Measurements from ENCODE around the gene METTL15. TPM values are rescaled to one million over a fixed set of nuclear protein-coding genes. Genes with fewer than 3 reads are reported as not detected.

Gene METTL15
- total and polyA plus RNA-seq, 2 of the 8 experiments (the other 6 are each of a cell fraction or from before 2014, with no cell fraction given), result 5.4 to 10.5 TPM

DNA sequence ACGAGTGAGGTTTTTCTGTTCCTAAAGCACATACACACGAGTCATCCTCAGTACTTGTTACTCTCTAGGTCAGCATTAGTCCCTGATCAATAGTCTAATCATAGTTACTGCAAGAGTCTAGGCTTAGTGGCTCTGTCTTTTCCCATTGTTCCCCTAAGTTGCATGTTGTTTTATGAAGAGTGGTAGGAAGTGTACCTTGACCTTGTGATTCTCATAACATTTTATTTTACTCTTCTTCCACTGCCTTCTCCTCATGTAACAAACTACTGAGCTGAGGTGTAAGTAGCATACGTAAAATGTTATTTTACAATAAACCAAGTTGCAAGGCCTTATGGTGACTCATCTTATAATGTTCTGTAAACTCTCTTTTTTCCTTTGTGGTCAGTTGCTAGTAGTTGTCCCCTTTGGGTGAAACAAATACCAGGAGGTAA is 15.0 kb downstream of the METTL15 start:
- no peak overlapping the region for H3K23ac ChIP-seq (ENCODE audit: insufficient read length)
- no peak overlapping the region for H3K56ac ChIP-seq (replicated peaks; ENCODE audit: insufficient read length, low read depth, low read length)
- peaks cover 0 to 3% of the 10 kb centered on the region in 2 experiments for H4K20me1 ChIP-seq (replicated peaks in 1 of 2; ENCODE audit: control insufficient read depth in 1 of 2, insufficient read depth in 2 of 2, low read length in 2 of 2)
- FAIRE-seq, result no peak
- H2AFZ ChIP-seq (ENCODE audit: low read length), result no peak overlapping the region
- no peaks in the 10 kb centered on the region for H3K9me3 ChIP-seq (ENCODE audit: insufficient read depth in 2 of 2, low read depth in 1 of 2, low read length in 1 of 2)
- WGBS, 2 experiments (ENCODE audit: extremely low coverage in 1 of 2, insufficient coverage in 1 of 2, insufficient read length in 1 of 2, insufficient replicate concordance in 2 of 2, low coverage in 1 of 2, low lambda C conversion rate in 2 of 2, missing lambda C conversion rate in 1 of 2), result 86% methylated on average over 3 of the region's 3 CpGs; no CpG with 5 or more reads in 1 of the 2 experiments
- H3K4me3 ChIP-seq (ENCODE audit: extremely low read depth in 1 of 4, insufficient read depth in 2 of 4, low read depth in 3 of 4, low read length in 4 of 4), result no peak overlapping the region
- H2BK20ac ChIP-seq (ENCODE audit: low read length), result no peak overlapping the region
- H3K23me2 ChIP-seq (ENCODE audit: low read depth, low read length), result no peaks in the 10 kb centered on the region
- H3K14ac ChIP-seq (ENCODE audit: insufficient read length), result no peak overlapping the region
- H2BK12ac ChIP-seq (ENCODE audit: low read depth, low read length), result no peak overlapping the region
- H3K4ac ChIP-seq (replicated peaks; ENCODE audit: insufficient read length, low read depth, low read length), result no peak overlapping the region
- H2BK5ac ChIP-seq (ENCODE audit: low read depth, low read length), result no peak overlapping the region
- H4K8ac ChIP-seq (ENCODE audit: extremely low read depth, insufficient read depth, low read length), result no peak overlapping the region
- no peaks in the 10 kb centered on the region for H3K79me1 ChIP-seq (ENCODE audit: low read depth, low read length)
- H3K4me1 ChIP-seq (replicated peaks in 1 of 4; ENCODE audit: control insufficient read depth in 3 of 4, insufficient read depth in 4 of 4, low read length in 3 of 4), result no peaks in the 10 kb centered on the region
- no peak overlapping the region for H3K9ac ChIP-seq (replicated peaks in 1 of 4; ENCODE audit: extremely low read depth in 1 of 4, low read depth in 3 of 4, low read length in 3 of 4)
- no peaks in the 10 kb centered on the region for H3K27me3 ChIP-seq (replicated peaks in 1 of 4; ENCODE audit: control insufficient read depth in 3 of 4, extremely low read depth in 1 of 4, insufficient read depth in 3 of 4, low read length in 3 of 4)
- H3K18ac ChIP-seq (ENCODE audit: extremely low read depth, low read length), result no peak overlapping the region
- no peak overlapping the region for H4K5ac ChIP-seq (ENCODE audit: insufficient read length, low read depth, low read length)
- no peak overlapping the region for H2BK15ac ChIP-seq (ENCODE audit: low read length)
- peaks cover 0 to 7% of the 10 kb centered on the region in 2 experiments; a peak in 1 of 4 replicates for H3K79me2 ChIP-seq (ENCODE audit: control insufficient read depth in 1 of 2, insufficient read depth in 2 of 2, low read length in 2 of 2)
- H4K91ac ChIP-seq (replicated peaks; ENCODE audit: insufficient read length, low read length), result no peak overlapping the region
- DNase-seq (ENCODE audit: low read depth in 1 of 2, low spot score in 2 of 2), result no peak
- H3K4me2 ChIP-seq (ENCODE audit: insufficient read depth in 1 of 2, low read depth in 2 of 2, low read length in 2 of 2), result no peak overlapping the region
- no peak overlapping the region for H3K27ac ChIP-seq (ENCODE audit: low read depth, low read length)
- ChIA-PET CTCF (ENCODE audit: partially characterized antibody) (interaction anchor here (1.8 kb wide), 1 partner anchor 11 kb away, joined by 5 read pairs; no protein-coding TSS in a partner anchor), POLR2A (ENCODE audit: partially characterized antibody) (interaction anchor here (1.5 kb wide), 1 partner anchor 14 kb away, joined by 4 read pairs; no protein-coding TSS in a partner anchor)
- no peak overlapping the region for H2AK5ac ChIP-seq (ENCODE audit: low read depth, low read length)
- no peaks in the 10 kb centered on the region; a peak in 1 of 8 replicates for H3K36me3 ChIP-seq (ENCODE audit: control insufficient read depth in 2 of 4, insufficient read depth in 4 of 4, low read length in 3 of 4)
- no peak overlapping the region for H2BK120ac ChIP-seq (replicated peaks; ENCODE audit: low read depth, low read length)
- no peak for TF ChIP-seq BACH1 (IDR thresholded peaks at IDR 0.05; ENCODE audit: low read length)
- no peak for TF ChIP-seq SAP30 (IDR thresholded peaks at IDR 0.05; ENCODE audit: insufficient read depth, insufficient replicate concordance, low read length)
- TF ChIP-seq KDM1A (IDR thresholded peaks at IDR 0.05; ENCODE audit: borderline replicate concordance, low read length), result no peak
- no peak for TF ChIP-seq CREB1 (IDR thresholded peaks at IDR 0.05)
- no peak for TF ChIP-seq RNF2 (IDR thresholded peaks at IDR 0.05; ENCODE audit: borderline replicate concordance, low read depth, low read length, missing control alignments, poor library complexity, severe bottlenecking)
- no peak for TF ChIP-seq POLR2AphosphoS5 (IDR thresholded peaks at IDR 0.05; ENCODE audit: low read depth, low read length)
- no peak for TF ChIP-seq CBX8 (IDR thresholded peaks at IDR 0.05; ENCODE audit: borderline replicate concordance, low read depth, low read length)
- no peak for TF ChIP-seq TAF1 (IDR thresholded peaks at IDR 0.05; ENCODE audit: low read depth, low read length)
- no peak for TF ChIP-seq PHF8 (conservative IDR thresholded peaks at IDR 0.05; ENCODE audit: low read depth, low read length)
- TF ChIP-seq JUND (IDR thresholded peaks at IDR 0.05; ENCODE audit: low read length), result no peak
- no peak for TF ChIP-seq BRCA1 (IDR thresholded peaks at IDR 0.05; ENCODE audit: low read depth, low read length)
- TF ChIP-seq CHD2 (IDR thresholded peaks at IDR 0.05; ENCODE audit: low read length), result no peak
- no peak for TF ChIP-seq FOSL1 (IDR thresholded peaks at IDR 0.05; ENCODE audit: insufficient read depth, low read depth, low read length)
- TF ChIP-seq GTF2F1 (IDR thresholded peaks at IDR 0.05; ENCODE audit: borderline replicate concordance, low read depth, low read length), result no peak
- no peak for TF ChIP-seq HDAC6 (IDR thresholded peaks at IDR 0.05; ENCODE audit: low read depth, low read length)
